ENCODE data around the gene UBAC2. TPM values are rescaled to one million over a fixed set of nuclear protein-coding genes. Genes with fewer than 3 reads are reported as not detected.

The UBAC2 gene
- total and polyA plus RNA-seq, 2 donors (not counting 3 experiments of a cell fraction or from before 2014, with no cell fraction given) = 45.7 to 54.4 TPM

- Histone ChIP-seq H3K4me2 (ENCODE audit: insufficient read depth, low read length) (peak overlapping the region; percentile 69), H3K79me2 (ENCODE audit: control insufficient read depth, insufficient read depth, low read length) (no peaks in the 10 kb centered on the region), H4K20me1 (replicated peaks; ENCODE audit: control insufficient read depth, extremely low read depth, insufficient read depth, low read length) (no peaks in the 10 kb centered on the region), H3K4me1 (ENCODE audit: control insufficient read depth, extremely low read depth, insufficient read depth, low read length) (peaks cover 24% of the 10 kb centered on the region), H3K9me1 (replicated peaks; ENCODE audit: control insufficient read depth, extremely low read depth, insufficient read depth, low read length) (no peaks in the 10 kb centered on the region), H3K9ac (replicated peaks; ENCODE audit: extremely low read depth, insufficient read depth, low read length) (peak overlapping the region; percentile 86), H3K27me3 (ENCODE audit: control insufficient read depth in 2 of 2, insufficient read depth in 2 of 2, low read length in 2 of 2) (no peaks in the 10 kb centered on the region), H3K4me3 (replicated peaks in 1 of 3; ENCODE audit: insufficient read depth in 1 of 3, low read depth in 1 of 3, low read length in 3 of 3) (no peak overlapping the region), H2AFZ (ENCODE audit: low read depth, low read length) (no peak overlapping the region), H3K27ac (ENCODE audit: insufficient read depth, low read depth, low read length) (peak overlapping the region; percentile 97), H3K9me3 (replicated peaks; ENCODE audit: control insufficient read depth, insufficient read depth, low read length) (no peaks in the 10 kb centered on the region), H3K36me3 (ENCODE audit: control insufficient read depth in 2 of 2, extremely low read depth in 1 of 2, insufficient read depth in 2 of 2, low read length in 2 of 2) (peaks cover 0 to 2% of the 10 kb centered on the region in 2 experiments)
- FAIRE-seq (no peak), DNase-seq (ENCODE audit: low read depth, low spot score) (peak; percentile 9)
- CTCF ChIA-PET = interaction anchor here (1.4 kb wide), 1 partner anchor 28 kb away, joined by 3 read pairs; no protein-coding TSS in a partner anchor
- no peak for TF ChIP-seq EZH2 (IDR thresholded peaks at IDR 0.05; ENCODE audit: borderline replicate concordance, low read depth, low read length, severe bottlenecking)
- TF ChIP-seq MAX (IDR thresholded peaks at IDR 0.05; ENCODE audit: insufficient read depth, insufficient read length) = no peak
- TF ChIP-seq POLR2AphosphoS5 (IDR thresholded peaks at IDR 0.05; ENCODE audit: insufficient read depth, low read depth, low read length) = no peak
- TF ChIP-seq MYC (IDR thresholded peaks at IDR 0.05; ENCODE audit: low read depth, low read length) = no peak
- TF ChIP-seq JUN (IDR thresholded peaks at IDR 0.05; ENCODE audit: borderline replicate concordance, insufficient read depth, insufficient read length, low read depth) = no peak
- TF ChIP-seq FOS (IDR thresholded peaks at IDR 0.05; ENCODE audit: borderline replicate concordance, insufficient read depth, low read length) = no peak
- no peak for TF ChIP-seq GATA2 (IDR thresholded peaks at IDR 0.05; ENCODE audit: insufficient read depth, insufficient read length, low read depth, low read length)
- no peak for TF ChIP-seq POLR2A (IDR thresholded peaks at IDR 0.05; ENCODE audit: low read depth, low read length)
- TF ChIP-seq, protein P1, sequence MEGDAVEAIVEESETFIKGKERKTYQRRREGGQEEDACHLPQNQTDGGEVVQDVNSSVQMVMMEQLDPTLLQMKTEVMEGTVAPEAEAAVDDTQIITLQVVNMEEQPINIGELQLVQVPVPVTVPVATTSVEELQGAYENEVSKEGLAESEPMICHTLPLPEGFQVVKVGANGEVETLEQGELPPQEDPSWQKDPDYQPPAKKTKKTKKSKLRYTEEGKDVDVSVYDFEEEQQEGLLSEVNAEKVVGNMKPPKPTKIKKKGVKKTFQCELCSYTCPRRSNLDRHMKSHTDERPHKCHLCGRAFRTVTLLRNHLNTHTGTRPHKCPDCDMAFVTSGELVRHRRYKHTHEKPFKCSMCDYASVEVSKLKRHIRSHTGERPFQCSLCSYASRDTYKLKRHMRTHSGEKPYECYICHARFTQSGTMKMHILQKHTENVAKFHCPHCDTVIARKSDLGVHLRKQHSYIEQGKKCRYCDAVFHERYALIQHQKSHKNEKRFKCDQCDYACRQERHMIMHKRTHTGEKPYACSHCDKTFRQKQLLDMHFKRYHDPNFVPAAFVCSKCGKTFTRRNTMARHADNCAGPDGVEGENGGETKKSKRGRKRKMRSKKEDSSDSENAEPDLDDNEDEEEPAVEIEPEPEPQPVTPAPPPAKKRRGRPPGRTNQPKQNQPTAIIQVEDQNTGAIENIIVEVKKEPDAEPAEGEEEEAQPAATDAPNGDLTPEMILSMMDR (IDR thresholded peaks at IDR 0.05; ENCODE audit: extremely low read depth in 1 of 2, insufficient read depth in 1 of 2, low read depth in 1 of 2, low read length in 2 of 2) = no peak
- intact Hi-C loops (cut with micrococcal nuclease) (loop anchor here (1.0 to 2.0 kb wide), 4 partner anchors 44 to 157 kb away; no protein-coding TSS in a partner anchor), dilution Hi-C loops (cut with MboI; ENCODE audit: extremely low pct_ligation_motif_present, low sequenced_read_pairs) (no loop called here)
- POLR2A ChIA-PET = no interaction called here
- no TSS peak for BruUV-seq (replicated peaks)
These were observed 157.3 kb downstream of the UBAC2 start for GRCh38 chr13:99357941-99358340.
